Stimulated activated CD4-positive, alpha-beta T cell treated with anti-CD3 and anti-CD28 coated beads, Interleukin-4, amount 100 ng/mL, for 24 hours (primary cell): Measurements from ENCODE around the gene HAUS7.
A peak's percentile ranks its signal among the peaks of the same experiment; 100 is the strongest.

Experiments
- DNase-seq: peaks from one replicate; pipeline ENCODE4 v3.0.0-alpha.2; 2020

The HAUS7 gene

GRCh38 chrX:153433781-153434285, 36.5 kb downstream of the HAUS7 start:
- no peak for DNase-seq

DNA sequence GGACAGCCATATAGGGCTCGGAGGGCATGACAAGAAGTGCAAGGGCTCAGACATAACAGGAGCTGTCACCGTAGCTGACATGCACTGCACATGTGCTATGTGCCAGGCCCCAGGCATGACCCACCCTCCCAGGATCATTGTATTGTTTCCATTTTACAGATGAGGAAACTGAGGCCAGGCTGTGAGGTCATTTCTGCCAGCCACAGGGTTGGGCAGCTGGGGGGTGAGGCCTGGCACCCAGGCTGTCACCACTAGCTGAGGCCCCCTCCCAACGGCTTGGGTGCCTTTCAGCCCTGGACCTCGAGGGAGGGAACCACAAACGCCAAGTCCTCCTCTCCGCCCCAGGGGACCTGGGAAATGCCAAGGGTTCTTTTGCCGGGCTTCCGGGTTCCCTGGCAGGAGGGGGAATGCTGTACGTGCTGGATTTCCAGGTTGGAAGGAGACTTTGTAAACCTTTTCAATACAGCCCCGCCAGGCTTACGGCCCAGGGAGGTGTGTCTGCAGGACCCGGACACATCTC, 37.2 kb downstream of the HAUS7 start:
- no peak for DNase-seq

DNA sequence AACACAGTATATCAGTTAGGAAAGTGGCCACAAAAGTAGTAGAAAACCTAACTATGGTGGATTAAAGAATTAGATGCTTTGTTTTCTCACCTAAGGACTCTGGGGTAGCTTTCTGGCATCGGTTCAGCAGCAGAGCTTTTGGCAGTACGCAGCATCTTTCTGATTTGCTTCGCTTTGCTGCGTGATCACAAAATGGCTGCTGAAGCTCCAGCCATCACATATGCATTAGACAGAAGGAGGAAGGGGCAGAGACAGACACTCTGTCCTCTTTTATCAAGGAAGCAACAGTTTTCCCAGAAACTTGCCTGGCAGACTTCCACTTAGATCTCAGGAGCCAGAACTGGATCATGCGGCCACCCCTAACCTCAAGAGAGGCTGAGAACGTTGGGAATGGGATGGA, 39.6 kb downstream of the HAUS7 start:
- no peak for DNase-seq

- no peak for DNase-seq
Observed at GRCh38 chrX:153426204-153426603, 44.2 kb downstream of the HAUS7 start.

- no peak for DNase-seq
Observed at GRCh38 chrX:153423652-153424051, 46.7 kb downstream of the HAUS7 start.

DNA sequence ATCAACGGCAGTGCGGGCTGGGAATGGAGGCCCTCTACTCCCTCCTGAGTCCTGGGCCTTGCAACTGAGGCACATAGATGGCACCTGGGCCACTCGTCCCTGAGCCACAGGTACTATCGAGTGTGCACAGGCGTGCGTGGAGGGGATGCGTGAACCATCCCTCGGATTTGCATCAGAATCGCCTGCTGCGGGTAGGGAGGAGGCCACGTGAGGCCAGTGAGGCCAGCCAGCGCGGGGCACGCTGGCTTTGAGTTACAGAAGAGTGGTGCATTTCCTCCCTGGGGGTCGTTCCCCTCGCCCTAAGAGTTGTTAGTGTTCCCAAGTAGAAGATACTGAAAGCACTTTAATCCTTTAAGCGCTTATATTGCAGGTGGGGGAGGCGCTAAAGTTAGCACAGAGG, 48.5 kb downstream of the HAUS7 start:
- DNase-seq = no peak

- no peak for DNase-seq
Observed at GRCh38 chrX:153420851-153421599, 49.4 kb downstream of the HAUS7 start.

DNA sequence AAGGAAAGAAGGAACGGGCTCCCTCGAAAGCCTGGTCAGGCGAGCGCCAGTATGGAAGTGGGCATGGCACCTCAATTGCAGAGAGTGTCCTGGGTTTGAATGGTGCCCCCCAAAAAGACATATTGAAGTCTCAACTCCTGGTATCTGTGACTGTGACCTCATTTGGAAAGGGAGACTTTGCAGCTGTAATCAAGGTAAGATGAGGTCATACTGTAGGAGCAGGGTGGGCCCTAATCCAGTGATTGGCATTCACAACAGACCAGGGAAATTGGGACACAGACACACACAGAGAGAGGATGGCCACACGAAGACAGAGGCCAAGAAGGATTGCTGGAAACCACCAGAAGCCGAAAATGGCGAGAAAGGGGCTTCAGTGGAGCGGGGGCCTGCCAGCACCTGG, 52.7 kb downstream of the HAUS7 start:
- DNase-seq = no peak

GRCh38 chrX:153416781-153417450, 53.5 kb downstream of the HAUS7 start:
- no peak for DNase-seq

- DNase-seq = no peak
Observed at GRCh38 chrX:153414856-153415510, 55.4 kb downstream of the HAUS7 start.

GRCh38 chrX:153413731-153414130, 56.6 kb downstream of the HAUS7 start:
- no peak for DNase-seq

DNA sequence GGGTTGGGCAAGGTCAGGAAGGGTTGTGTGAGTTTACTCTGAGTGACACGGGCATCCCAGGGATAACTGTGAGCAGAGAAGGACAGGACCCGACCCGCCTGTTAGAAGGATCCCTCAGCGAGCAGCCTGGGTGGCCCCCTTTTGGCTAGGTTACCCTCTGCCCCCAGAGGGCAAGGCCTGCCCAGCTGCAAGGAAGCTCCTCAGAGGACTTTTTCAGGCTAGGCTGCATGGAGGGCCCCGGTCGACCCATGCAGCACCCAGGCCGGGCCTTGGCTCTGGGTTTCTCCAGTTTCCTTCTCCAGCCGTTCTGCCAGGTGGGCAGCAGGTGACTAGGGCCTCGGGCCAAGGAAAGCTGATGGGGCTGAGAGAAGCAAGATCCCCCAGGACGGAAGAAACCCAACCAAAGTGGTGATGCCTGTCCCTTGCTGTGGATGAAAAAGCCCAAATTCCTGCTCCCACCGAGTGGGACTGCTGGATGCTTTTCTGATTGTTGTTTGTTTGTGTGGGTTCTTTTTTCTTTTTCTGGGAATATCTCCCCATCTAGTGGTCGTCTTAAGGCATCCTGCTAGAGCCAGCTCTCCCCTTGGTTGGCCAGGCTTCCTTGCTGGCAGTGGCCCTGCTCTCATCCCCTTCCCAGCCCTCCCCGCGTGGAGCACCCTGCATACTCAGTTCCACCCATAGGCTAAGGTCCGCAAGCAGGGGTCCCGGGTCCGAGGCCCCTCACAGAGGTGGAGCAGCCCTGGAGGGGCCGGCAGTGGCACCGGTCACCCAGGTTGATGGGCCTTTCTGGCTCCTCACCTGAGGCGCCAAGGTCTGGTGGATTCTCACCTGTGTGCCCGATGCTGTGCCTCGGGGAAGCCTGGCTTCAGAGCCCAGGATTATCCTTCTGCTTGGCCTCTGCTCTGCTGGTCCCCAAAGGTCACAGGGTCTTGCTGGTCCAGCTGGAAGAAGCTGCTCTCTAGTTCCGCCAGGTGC, 57.3 kb downstream of the HAUS7 start:
- DNase-seq = no peak

DNA sequence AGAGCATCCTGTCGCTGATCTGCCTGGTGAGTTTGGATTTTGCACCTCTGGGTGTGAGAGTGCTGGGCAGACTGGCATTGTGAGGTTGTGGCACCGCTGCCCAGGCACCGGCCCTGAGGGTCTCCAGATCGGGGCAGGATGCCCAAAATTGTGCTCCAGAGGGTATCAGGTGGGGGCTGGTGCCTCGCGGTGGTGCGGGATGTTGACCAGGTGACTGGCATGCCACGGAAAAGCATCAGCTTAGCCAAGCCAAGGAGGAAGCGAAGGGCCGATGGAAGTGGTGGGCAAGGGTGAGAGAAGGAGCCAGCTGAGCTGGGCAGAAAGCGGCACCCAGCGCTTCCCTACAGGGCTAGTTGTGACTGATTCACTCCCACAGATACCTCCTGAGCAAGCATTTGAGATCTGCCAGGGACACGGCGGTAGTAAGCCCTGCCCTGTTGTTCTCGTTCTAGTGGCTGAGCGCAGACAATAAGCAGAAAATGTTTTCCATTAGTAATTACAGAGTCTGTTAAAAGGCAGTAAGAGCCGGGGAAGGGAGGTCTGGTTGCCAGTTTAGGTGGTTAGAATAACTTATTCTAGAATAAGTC, 58.3 kb downstream of the HAUS7 start:
- no peak for DNase-seq

DNA sequence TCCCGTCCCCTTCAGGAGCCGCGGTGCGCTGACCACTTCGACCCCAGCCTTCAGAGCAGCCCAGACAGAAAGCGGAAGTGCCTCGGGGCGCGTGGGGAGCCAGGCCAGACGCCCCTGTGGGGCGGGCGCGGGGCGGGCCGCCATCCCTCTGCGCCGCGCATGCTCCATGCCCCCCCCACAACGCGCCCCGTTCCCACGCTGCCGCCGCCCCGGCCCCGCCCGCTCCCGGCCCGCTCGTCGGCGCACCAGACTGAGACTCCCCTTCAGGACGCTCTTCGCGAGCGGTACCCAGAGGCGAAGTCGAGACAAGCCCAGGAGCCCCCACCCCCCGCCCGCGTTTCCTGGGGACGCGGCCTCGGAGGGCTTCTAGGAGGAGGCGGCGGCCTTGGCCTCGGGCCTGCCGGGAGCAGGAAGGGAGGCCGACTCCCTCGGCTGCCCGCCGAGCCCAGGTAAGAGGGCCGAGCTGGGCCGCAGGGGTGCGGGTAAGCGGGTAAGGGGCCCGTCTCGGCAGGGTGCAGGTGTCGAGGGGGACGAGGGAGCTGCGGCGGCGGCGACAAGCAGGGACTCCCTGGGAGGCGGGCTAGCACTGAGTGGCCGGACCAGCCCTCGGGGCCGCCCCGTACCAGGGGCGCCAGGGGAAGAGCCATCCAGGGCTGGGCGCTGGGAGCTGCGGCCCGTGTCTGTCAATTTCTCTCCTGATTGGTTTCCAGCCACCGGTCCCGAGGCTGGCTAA, 59.0 kb downstream of the HAUS7 start, which contains the start of gene ZFP92:
Gene ZFP92, plus strand, starts transcription at position 218 of the 733 bp plus-strand sequence. CDS start 6,851 bp downstream, outside the sequence.
- DNase-seq = peak; percentile 44

DNA sequence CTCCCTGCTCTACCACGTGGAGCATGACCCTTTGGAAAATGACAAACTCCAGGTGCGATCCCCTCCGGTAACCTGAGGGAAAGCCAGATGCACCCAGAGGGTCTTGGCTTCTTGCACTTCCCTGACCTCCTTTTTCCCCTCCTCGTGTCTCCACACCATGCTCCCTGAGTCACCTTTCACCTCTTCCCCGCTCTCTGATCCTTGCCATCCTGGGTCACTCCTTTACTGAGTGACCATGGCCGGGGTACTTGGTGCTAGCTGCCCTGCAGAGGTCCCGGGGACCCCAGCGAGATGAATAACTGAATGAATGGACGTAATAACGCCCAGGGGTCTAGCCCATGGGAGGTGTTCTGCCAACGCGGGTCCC, 59.5 kb downstream of the HAUS7 start:
- DNase-seq = no peak

- DNase-seq = no peak
Observed at GRCh38 chrX:153410373-153410772, 60.0 kb downstream of the HAUS7 start.

DNA sequence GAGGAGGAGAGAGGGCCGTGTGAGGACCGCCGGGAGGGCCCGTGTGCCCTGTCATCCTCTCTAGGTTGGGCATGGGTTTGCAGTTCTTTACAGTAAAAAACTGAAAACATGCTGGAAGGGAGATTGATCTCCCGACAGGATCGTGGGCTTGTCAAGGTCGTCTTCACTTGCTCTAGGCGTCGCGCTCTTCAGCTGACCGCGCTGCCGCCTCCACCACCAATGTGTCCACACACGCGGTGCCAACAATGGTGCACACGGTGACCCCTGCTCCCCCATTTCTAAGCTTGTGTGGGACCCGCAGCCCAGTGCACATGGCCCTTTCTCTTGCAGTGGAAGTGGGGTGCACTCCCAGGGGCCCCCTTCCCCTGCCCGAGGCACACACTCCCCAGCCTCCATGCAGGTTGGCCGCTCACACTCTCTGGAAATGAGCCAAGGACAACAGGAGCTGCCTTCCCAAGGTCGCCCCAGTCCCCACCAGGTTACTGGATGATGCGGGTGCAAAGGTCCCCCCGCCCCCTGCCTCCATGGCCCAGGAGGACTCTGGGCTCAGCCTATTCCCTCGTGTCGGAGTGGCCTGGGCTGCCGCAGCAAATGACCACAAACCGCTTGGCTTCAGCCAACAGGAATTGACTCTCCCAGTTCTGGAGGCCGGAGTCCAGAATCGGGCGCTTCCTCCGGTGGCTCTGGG, 60.8 kb downstream of the HAUS7 start:
- no peak for DNase-seq

- DNase-seq = no peak
Observed at GRCh38 chrX:153408871-153409351, 61.5 kb downstream of the HAUS7 start.

GRCh38 chrX:153408221-153408721, 62.1 kb downstream of the HAUS7 start:
- DNase-seq = no peak

GRCh38 chrX:153407736-153408135, 62.6 kb downstream of the HAUS7 start:
- no peak for DNase-seq
